Right lobe of liver (tissue), 6 donors: ENCODE results near the gene MAK. TPM values are rescaled to one million over a fixed set of nuclear protein-coding genes. Genes with fewer than 3 reads are reported as not detected.
"Not testable (repeated sequence)": the region's sequence is repeated elsewhere in the genome, so short reads cannot be mapped to it uniquely, and the experiment has no call there.

Source experiments
- ATAC-seq, 4 donors: fragments of 200-7000 bp; cut with Tn5 transposase; one replicate each; pipeline ENCODE4 v1.9.1; 2020; ENCODE audit warnings: mild to moderate bottlenecking in 4 of 4, moderate library complexity in 4 of 4
- DNase-seq, 3 donors: peaks; one replicate each; pipeline ENCODE4 v3.0.0-alpha.2; 2020
- H3K27ac ChIP-seq, 3 donors: fragments of 200-600 bp; one replicate each; pipeline ENCODE4 v1.8.0; 2022
- H3K27me3 ChIP-seq, 2 donors: fragments of 200-600 bp; one replicate each; pipeline ENCODE4 v1.8.0; 2022
- H3K36me3 ChIP-seq, 4 donors: fragments of 200-600 bp; sonication (generic) in 1 of 4; one replicate each; pipeline versions ENCODE4 v1.5.1 to v1.8.0; 2017 to 2022; ENCODE audit warnings: control low read depth in 1 of 4
- H3K4me1 ChIP-seq, 4 donors: fragments of 200-600 bp; sonication (generic) in 1 of 4; one replicate each; pipeline versions ENCODE4 v1.5.1 to v1.8.0; 2017 to 2022; ENCODE audit warnings: control low read depth in 1 of 4
- H3K4me3 ChIP-seq, 3 donors: fragments of 200-600 bp; one replicate each; pipeline ENCODE4 v1.8.0; 2022
- H3K9me3 ChIP-seq, 4 donors: fragments of 200-600 bp; sonication (generic) in 1 of 4; one replicate each; pipeline versions ENCODE4 v1.5.1 to v1.8.0; 2017 to 2022; ENCODE audit warnings: control low read depth in 1 of 4
- CTCF ChIP-seq, 4 donors: fragments of 200-600 bp in 3 of 4; fragments of 450-650 bp in 1 of 4; IDR thresholded peaks; one replicate each; pipeline versions ENCODE4 v1.5.1 to v1.8.0; 2016 to 2022; ENCODE audit warnings: antibody characterized with exemption in 4 of 4, mild to moderate bottlenecking in 2 of 4
- POLR2A ChIP-seq: fragments of 450-650 bp; IDR thresholded peaks from one replicate; pipeline ENCODE4 v1.6.1; 2017; ENCODE audit warnings: antibody characterized with exemption, mild to moderate bottlenecking
- WGBS: methylation state at CpG from one replicate; pipeline ENCODE4 v1.1.6; 2018; ENCODE audit warnings: low coverage, low lambda C conversion rate; ENCODE audit not compliant: insufficient coverage; ENCODE audit errors: missing lambda C conversion rate; 5-methylcytosine and 5-hydroxymethylcytosine counted together
- intact Hi-C, 2 donors: fragments of 100-400 bp; cut with DNase I; formaldehyde crosslinking; loops; one replicate each; pipeline versions ENCODE4 v1.11.2 to v1.14.1; 2022
- total RNA-seq, 6 experiments: library from RNA; depleted of rRNA in 2 of 6; stranded (reverse); fragments of >200 nt in 2 of 6; fragmentation: NEBNext Ultra II Directional in 3 of 6; extraction: Animal tissue kit (Norgen Biotek cat#: 25700) in 3 of 6; gene quantifications; one replicate each; pipeline versions ENCODE4 v1.1.0 to v1.2.4, GENCODE V29; 2016 to 2023
- donor health status: DM: no; HTN: yes; CAD: no.
- donor health status: DM: no; HTN: no; CAD: no.
- donor health status: DM: no; HTN: no; CAD: no.
- donor health status: DM: no; HTN: yes; CAD: no.
- donor health status: DM: no; HTN: yes; CAD: no.

MAK gene
- total RNA-seq, 6 experiments from 2014 or later = 0.12 to 0.18 (median 0.15) TPM; not detected in 3

DNA sequence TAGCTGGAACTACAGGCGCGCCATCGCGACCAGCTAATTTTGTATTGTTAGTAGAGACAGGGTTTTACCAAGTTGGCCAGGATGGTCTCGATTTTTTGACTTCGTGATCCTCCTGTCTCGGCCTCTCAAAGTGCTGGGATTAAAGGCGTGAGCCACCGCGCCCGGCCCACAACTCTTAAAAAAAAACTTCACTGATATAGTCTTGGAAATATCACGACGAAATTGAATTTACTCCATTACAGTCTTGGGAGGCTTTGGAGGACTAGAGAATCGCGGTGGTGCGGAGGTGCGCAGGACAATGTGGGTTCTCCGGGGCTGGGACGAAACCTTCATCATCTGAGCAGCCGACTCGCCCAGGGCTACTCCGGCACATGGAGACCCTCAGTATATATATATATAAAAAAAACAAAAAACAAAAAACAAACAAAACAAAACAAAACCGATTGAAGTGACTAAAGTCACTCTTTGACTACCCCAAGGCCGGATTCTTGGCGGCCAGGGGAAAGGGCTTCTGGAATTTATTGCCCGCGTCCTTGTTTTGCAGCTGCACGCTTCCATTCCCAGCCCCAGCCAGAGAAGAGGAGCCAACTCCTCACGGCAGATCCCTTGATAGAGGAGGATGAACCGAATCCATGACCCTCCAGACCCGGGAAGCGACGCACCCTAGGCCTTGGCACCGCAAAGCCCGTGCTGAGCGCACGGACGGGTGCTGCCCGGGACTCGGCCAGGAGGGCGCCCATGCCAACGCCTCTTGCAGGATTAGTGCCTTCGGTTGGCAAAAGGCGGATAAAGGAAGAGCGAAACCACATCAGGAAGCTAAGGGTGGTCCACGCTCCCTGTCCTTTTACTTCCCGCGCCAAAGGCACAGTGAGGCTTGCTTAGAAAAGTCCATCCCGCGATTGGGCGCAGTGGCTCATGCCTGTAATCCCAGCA, 45.2 kb upstream of the MAK start:
- Histone ChIP-seq H3K36me3 (no peaks in the 10 kb centered on the region), H3K27me3 (peaks cover 6 to 39% of the 10 kb centered on the region in 2 donors), H3K9me3 (no peaks in the 10 kb centered on the region), H3K27ac (no peak overlapping the region), H3K4me1 (no peaks in the 10 kb centered on the region), H3K4me3 (no peak overlapping the region)
- intact Hi-C loops = no loop called here
- TF ChIP-seq CTCF (IDR thresholded peaks at IDR 0.05) (no peak), POLR2A (no peak)
- WGBS = 13% methylated on average over 48 of the region's 51 CpGs
- ATAC-seq = no peak
- DNase-seq = no peak

- 6% methylated on average over 25 of the region's 28 CpGs for WGBS
- intact Hi-C loops = no loop called here
- ATAC-seq (no peak), DNase-seq (no peak)
- Histone ChIP-seq H3K4me1 (no peaks in the 10 kb centered on the region), H3K27ac (no peak overlapping the region), H3K9me3 (no peaks in the 10 kb centered on the region), H3K4me3 (no peak overlapping the region), H3K27me3 (peaks cover 6 to 39% of the 10 kb centered on the region in 2 donors), H3K36me3 (no peaks in the 10 kb centered on the region)
- TF ChIP-seq POLR2A (no peak), CTCF (IDR thresholded peaks at IDR 0.05) (no peak)
Measured at GRCh38 chr6:10882657-10883171, 44.4 kb upstream of the MAK start.

GRCh38 chr6:10882253-10882630, 43.9 kb upstream of the MAK start:
- H3K9me3 ChIP-seq, H3K36me3 ChIP-seq, H3K27ac ChIP-seq, intact Hi-C loops, H3K4me1 ChIP-seq, H3K4me3 ChIP-seq, ATAC-seq, DNase-seq: not testable (repeated sequence)
- H3K27me3 ChIP-seq = peaks cover 6 to 39% of the 10 kb centered on the region in 2 donors
- WGBS = 10% methylated on average over 13 of the region's 14 CpGs

- H3K36me3 ChIP-seq = no peaks in the 10 kb centered on the region
- intact Hi-C loops = no loop called here
- TF ChIP-seq POLR2A (no peak), CTCF (IDR thresholded peaks at IDR 0.05) (no peak)
- H3K27ac ChIP-seq = no peak overlapping the region
- H3K4me1 ChIP-seq = no peaks in the 10 kb centered on the region
- 83% methylated on average over 1 of the region's 2 CpGs for WGBS
- H3K4me3 ChIP-seq = no peak overlapping the region
- no peaks in the 10 kb centered on the region for H3K9me3 ChIP-seq
- ATAC-seq = no peak
- no peak for DNase-seq
- H3K27me3 ChIP-seq = peaks cover 6 to 24% of the 10 kb centered on the region in 2 donors
Measured at GRCh38 chr6:10880366-10880765, 42.0 kb upstream of the MAK start.

DNA sequence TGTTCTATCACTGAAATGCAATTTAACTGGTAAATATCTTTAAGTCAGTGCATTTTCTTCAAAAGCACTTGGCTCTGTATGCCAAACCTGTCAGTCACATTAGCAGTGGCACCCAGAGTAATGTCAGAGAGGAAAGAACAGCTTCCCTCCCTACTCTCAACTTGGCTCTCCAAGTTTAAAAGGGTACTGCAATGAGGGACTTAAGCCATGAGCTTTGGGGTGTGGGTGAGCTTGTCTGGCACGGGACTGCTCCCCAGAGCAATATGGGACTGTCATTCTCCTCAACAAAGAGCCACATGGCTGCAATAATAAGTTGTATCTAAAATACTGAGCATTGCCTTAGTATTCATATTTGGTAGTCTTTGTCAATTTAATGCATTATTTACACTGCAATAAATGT, 39.5 kb upstream of the MAK start:
- Histone ChIP-seq H3K36me3 (no peaks in the 10 kb centered on the region), H3K27ac (no peak overlapping the region), H3K4me1 (no peaks in the 10 kb centered on the region), H3K27me3 (peaks cover 6 to 14% of the 10 kb centered on the region in 2 donors), H3K9me3 (no peaks in the 10 kb centered on the region), H3K4me3 (no peak overlapping the region)
- no peak for DNase-seq
- intact Hi-C loops = no loop called here
- ATAC-seq = no peak
- no CpG with 5 or more reads among the region's 1 CpG for WGBS
- TF ChIP-seq CTCF (IDR thresholded peaks at IDR 0.05) = no peak
- TF ChIP-seq POLR2A = no peak
